ENCODE measurements around the gene C12orf76. TPM values are rescaled to one million over a fixed set of nuclear protein-coding genes. Genes with fewer than 3 reads are reported as not detected.

C12orf76 gene
- polyA plus RNA-seq, 3 donors = 9.3 to 19.4 (median 10.6) TPM

GRCh38 chr12:110029290-110029815 is 19.0 kb downstream of the C12orf76 start:
- TF ChIP-seq, protein P1, sequence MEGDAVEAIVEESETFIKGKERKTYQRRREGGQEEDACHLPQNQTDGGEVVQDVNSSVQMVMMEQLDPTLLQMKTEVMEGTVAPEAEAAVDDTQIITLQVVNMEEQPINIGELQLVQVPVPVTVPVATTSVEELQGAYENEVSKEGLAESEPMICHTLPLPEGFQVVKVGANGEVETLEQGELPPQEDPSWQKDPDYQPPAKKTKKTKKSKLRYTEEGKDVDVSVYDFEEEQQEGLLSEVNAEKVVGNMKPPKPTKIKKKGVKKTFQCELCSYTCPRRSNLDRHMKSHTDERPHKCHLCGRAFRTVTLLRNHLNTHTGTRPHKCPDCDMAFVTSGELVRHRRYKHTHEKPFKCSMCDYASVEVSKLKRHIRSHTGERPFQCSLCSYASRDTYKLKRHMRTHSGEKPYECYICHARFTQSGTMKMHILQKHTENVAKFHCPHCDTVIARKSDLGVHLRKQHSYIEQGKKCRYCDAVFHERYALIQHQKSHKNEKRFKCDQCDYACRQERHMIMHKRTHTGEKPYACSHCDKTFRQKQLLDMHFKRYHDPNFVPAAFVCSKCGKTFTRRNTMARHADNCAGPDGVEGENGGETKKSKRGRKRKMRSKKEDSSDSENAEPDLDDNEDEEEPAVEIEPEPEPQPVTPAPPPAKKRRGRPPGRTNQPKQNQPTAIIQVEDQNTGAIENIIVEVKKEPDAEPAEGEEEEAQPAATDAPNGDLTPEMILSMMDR (IDR thresholded peaks at IDR 0.05) = no peak
- no peak for DNase-seq
- Histone ChIP-seq H2AFZ (ENCODE audit: insufficient read depth, low read depth, low read length, poor library complexity, severe bottlenecking) (no peak overlapping the region), H3K4me3 (replicated peaks in 1 of 3; ENCODE audit: low read depth in 2 of 3, low read length in 3 of 3) (no peak overlapping the region), H3K27ac (ENCODE audit: low read depth in 1 of 2, low read length in 2 of 2) (peak overlapping the region in 1 of 2 donors; percentile 10), H3K9ac (ENCODE audit: insufficient read depth, low read length, poor library complexity, severe bottlenecking) (no peak overlapping the region), H3K4me2 (replicated peaks; ENCODE audit: extremely low read depth, low read length, poor library complexity, severe bottlenecking) (no peak overlapping the region), H4K20me1 (ENCODE audit: insufficient read depth, low read length) (peaks cover 8% of the 10 kb centered on the region), H3K27me3 (ENCODE audit: control insufficient read depth in 2 of 2, insufficient read depth in 2 of 2, low read length in 2 of 2) (no peaks in the 10 kb centered on the region), H3K36me3 (replicated peaks in 1 of 2; ENCODE audit: control insufficient read depth in 1 of 2, insufficient read depth in 2 of 2, low read length in 2 of 2) (peaks cover 79 to 99% of the 10 kb centered on the region in 2 donors), H3K4me1 (ENCODE audit: control insufficient read depth in 1 of 2, insufficient read depth in 2 of 2, low read length in 2 of 2) (no peaks in the 10 kb centered on the region), H3K79me2 (ENCODE audit: insufficient read depth, low read length) (peaks cover 4% of the 10 kb centered on the region), H3K9me3 (replicated peaks in 1 of 2; ENCODE audit: control insufficient read depth in 1 of 2, insufficient read depth in 1 of 2, low read length in 2 of 2) (no peaks in the 10 kb centered on the region)
- no peak overlapping the region for H3K27ac Mint-ChIP-seq
- peaks cover 70 to 98% of the 10 kb centered on the region in 2 donors for H3K36me3 Mint-ChIP-seq
- H3K9me3 Mint-ChIP-seq = no peaks in the 10 kb centered on the region
- no CpG with 5 or more reads among the region's 2 CpGs for WGBS (ENCODE audit: insufficient coverage)
- H3K27me3 Mint-ChIP-seq (ENCODE audit: low read depth in 3 of 3) = peaks cover 0 to 2% (median 0%) of the 10 kb centered on the region in 3 donors
- peaks cover 3% of the 10 kb centered on the region for H3K4me1 Mint-ChIP-seq
- H3K4me3 Mint-ChIP-seq = no peak overlapping the region
- intact Hi-C loops (cut with micrococcal nuclease) = no loop called here

- Histone ChIP-seq H3K4me3 (replicated peaks in 1 of 3; ENCODE audit: low read depth in 2 of 3, low read length in 3 of 3) (no peak overlapping the region), H3K36me3 (replicated peaks in 1 of 2; ENCODE audit: control insufficient read depth in 1 of 2, insufficient read depth in 2 of 2, low read length in 2 of 2) (peaks cover 79 to 99% of the 10 kb centered on the region in 2 donors), H3K27ac (ENCODE audit: low read depth in 1 of 2, low read length in 2 of 2) (peak overlapping the region in 1 of 2 donors; percentile 4), H3K4me1 (ENCODE audit: control insufficient read depth in 1 of 2, insufficient read depth in 2 of 2, low read length in 2 of 2) (no peaks in the 10 kb centered on the region), H4K20me1 (ENCODE audit: insufficient read depth, low read length) (peaks cover 16% of the 10 kb centered on the region), H3K27me3 (ENCODE audit: control insufficient read depth in 2 of 2, insufficient read depth in 2 of 2, low read length in 2 of 2) (no peaks in the 10 kb centered on the region), H2AFZ (ENCODE audit: insufficient read depth, low read depth, low read length, poor library complexity, severe bottlenecking) (no peak overlapping the region), H3K79me2 (ENCODE audit: insufficient read depth, low read length) (peaks cover 13% of the 10 kb centered on the region), H3K9me3 (replicated peaks in 1 of 2; ENCODE audit: control insufficient read depth in 1 of 2, insufficient read depth in 1 of 2, low read length in 2 of 2) (no peaks in the 10 kb centered on the region), H3K4me2 (replicated peaks; ENCODE audit: extremely low read depth, low read length, poor library complexity, severe bottlenecking) (no peak overlapping the region), H3K9ac (ENCODE audit: insufficient read depth, low read length, poor library complexity, severe bottlenecking) (no peak overlapping the region)
- Mint-ChIP-seq H3K9me3 (no peaks in the 10 kb centered on the region), H3K27ac (peak overlapping the region in 2 of 7 donors; percentile 12 to 18), H3K36me3 (peaks cover 70 to 98% of the 10 kb centered on the region in 2 donors), H3K4me1 (peaks cover 8% of the 10 kb centered on the region), H3K27me3 (ENCODE audit: low read depth in 3 of 3) (peaks cover 0 to 2% (median 0%) of the 10 kb centered on the region in 3 donors), H3K4me3 (no peak overlapping the region)
- TF ChIP-seq, protein P1 (IDR thresholded peaks at IDR 0.05) = no peak
- no peak for DNase-seq
- intact Hi-C loops (cut with micrococcal nuclease) = no loop called here
- 80% methylated on average over 1 of the region's 6 CpGs for WGBS (ENCODE audit: insufficient coverage)
Observed at GRCh38 chr12:110028323-110028722, 20.0 kb downstream of the C12orf76 start.

Data from CD14-positive monocyte (primary cell).